Measurements from ENCODE around the gene POMT1.
"Not testable (repeated sequence)": the region's sequence is repeated elsewhere in the genome, so short reads cannot be mapped to it uniquely, and the experiment has no call there.

The POMT1 gene

GRCh38 chr9:131495785-131496184, 6.9 kb upstream of the POMT1 start:
- DNase-seq (ENCODE audit: low read depth in 3 of 3): no peak

GRCh38 chr9:131496844-131497405, 5.8 kb upstream of the POMT1 start:
- DNase-seq (ENCODE audit: low read depth in 3 of 3): no peak

GRCh38 chr9:131499254-131499767, 3.4 kb upstream of the POMT1 start:
- no peak for DNase-seq (ENCODE audit: low read depth in 3 of 3)

- DNase-seq (ENCODE audit: low read depth in 3 of 3): peak; percentile 31 to 65 (median 52)
Measured at GRCh38 chr9:131500377-131500776, 2.3 kb upstream of the POMT1 start.

- peak in 2 of 3 experiments; percentile 22 to 58 for DNase-seq (ENCODE audit: low read depth in 3 of 3)
Measured at GRCh38 chr9:131500939-131501541, 1.7 kb upstream of the POMT1 start.

GRCh38 chr9:131503626-131504465, 1.1 kb downstream of the POMT1 start:
- peak; percentile 23 to 75 (median 60) for DNase-seq (ENCODE audit: low read depth in 3 of 3)

- no peak for DNase-seq (ENCODE audit: low read depth in 3 of 3)
Measured at GRCh38 chr9:131505012-131505411, 2.3 kb downstream of the POMT1 start.

- no peak for DNase-seq (ENCODE audit: low read depth in 3 of 3)
Measured at GRCh38 chr9:131511416-131511815, 8.7 kb downstream of the POMT1 start.

- DNase-seq (ENCODE audit: low read depth in 3 of 3): no peak
Measured at GRCh38 chr9:131511880-131512279, 9.2 kb downstream of the POMT1 start.

- no peak for DNase-seq (ENCODE audit: low read depth in 3 of 3)
Measured at GRCh38 chr9:131513177-131513576, 10.5 kb downstream of the POMT1 start.

- not testable (repeated sequence) for DNase-seq (ENCODE audit: low read depth in 3 of 3)
Measured at GRCh38 chr9:131515559-131516031, 12.9 kb downstream of the POMT1 start.

GRCh38 chr9:131516100-131516499, 13.4 kb downstream of the POMT1 start:
- DNase-seq (ENCODE audit: low read depth in 3 of 3): no peak

GRCh38 chr9:131516930-131517329, 14.2 kb downstream of the POMT1 start:
- no peak for DNase-seq (ENCODE audit: low read depth in 3 of 3)

GRCh38 chr9:131517761-131518190, 15.1 kb downstream of the POMT1 start:
- no peak for DNase-seq (ENCODE audit: low read depth in 3 of 3)

GRCh38 chr9:131518553-131518952, 15.8 kb downstream of the POMT1 start:
- no peak for DNase-seq (ENCODE audit: low read depth in 3 of 3)

GRCh38 chr9:131520503-131520902, 17.8 kb downstream of the POMT1 start:
- DNase-seq (ENCODE audit: low read depth in 3 of 3): no peak

GRCh38 chr9:131521203-131521602, 18.5 kb downstream of the POMT1 start:
- no peak for DNase-seq (ENCODE audit: low read depth in 3 of 3)

- DNase-seq (ENCODE audit: low read depth in 3 of 3): no peak
Measured at GRCh38 chr9:131521822-131522221, 19.1 kb downstream of the POMT1 start.

- DNase-seq (ENCODE audit: low read depth in 3 of 3): no peak
Measured at GRCh38 chr9:131522257-131523085, 19.8 kb downstream of the POMT1 start.

GRCh38 chr9:131523086-131523388, 20.3 kb downstream of the POMT1 start:
- DNase-seq (ENCODE audit: low read depth in 3 of 3): no peak
